Neutrophil (primary cell): ENCODE measurements around the gene FGF6.

Experiments used
- H3K27ac ChIP-seq: fragments of 200-600 bp; sonication (generic); 2 replicates; pipeline ENCODE4 v1.5.1; 2016; ENCODE audit warnings: mild to moderate bottlenecking, moderate library complexity
- H3K27me3 ChIP-seq: fragments of 200-600 bp; sonication (generic); 2 replicates; pipeline ENCODE4 v1.6.0; 2016; ENCODE audit warnings: mild to moderate bottlenecking
- H3K36me3 ChIP-seq: fragments of 200-600 bp; sonication (generic); 2 replicates; pipeline ENCODE4 v1.5.1; 2017
- H3K4me1 ChIP-seq, 2 experiments: fragments of 200-600 bp in 1 of 2; sonication (generic) in 1 of 2; 1 replicate in 1 of 2; 2 replicates in 1 of 2; pipeline versions ENCODE4 v1.5.1 to v1.6.1; 2013 to 2016; ENCODE audit warnings: low read depth in 1 of 2, low read length in 1 of 2, mild to moderate bottlenecking in 1 of 2, moderate library complexity in 1 of 2; ENCODE audit not compliant: control insufficient read depth in 1 of 2, insufficient read depth in 1 of 2
- H3K4me3 ChIP-seq, 2 experiments: fragments of 200-600 bp in 1 of 2; sonication (generic) in 1 of 2; 1 replicate in 1 of 2; 2 replicates in 1 of 2; pipeline ENCODE4 v1.5.1; 2013 to 2016; ENCODE audit warnings: low read depth in 1 of 2, low read length in 1 of 2, mild to moderate bottlenecking in 1 of 2, moderate library complexity in 1 of 2
- H3K9me3 ChIP-seq: fragments of 200-600 bp; sonication (generic); 2 replicates; pipeline ENCODE4 v1.5.1; 2016
- CTCF ChIP-seq: fragments of 200-600 bp; sonication (generic); IDR thresholded peaks from 2 replicates; pipeline ENCODE4 v1.5.1; 2016; ENCODE audit warnings: antibody characterized with exemption

The FGF6 gene

GRCh38 chr12:4445156-4446101 lies at the start of gene FGF6:
Gene FGF6, minus strand, starts transcription at chr12:4445815. Its CDS starts 245 bp downstream, at chr12:4445570.
- Histone ChIP-seq H3K27ac (no peak within 1 kb of the TSS), H3K9me3 (no peaks in the 10 kb centered on the region), H3K36me3 (no peaks in the 10 kb centered on the region), H3K27me3 (peaks cover 4% of the 10 kb centered on the region), H3K4me1 (peaks cover 2 to 3% of the 10 kb centered on the region in 2 experiments), H3K4me3 (no peak within 1 kb of the TSS)
- no peak for TF ChIP-seq CTCF

- TF ChIP-seq CTCF = no peak
- Histone ChIP-seq H3K36me3 (peaks cover 34% of the 10 kb centered on the region), H3K27ac (no peak overlapping the region), H3K4me3 (no peak overlapping the region), H3K9me3 (no peaks in the 10 kb centered on the region), H3K27me3 (no peaks in the 10 kb centered on the region), H3K4me1 (no peaks in the 10 kb centered on the region)
Measured at GRCh38 chr12:4490973-4491372, 45.4 kb upstream of the FGF6 start.

GRCh38 chr12:4489556-4489955 lies 43.9 kb upstream of the FGF6 start:
- H3K36me3 ChIP-seq = peaks cover 25% of the 10 kb centered on the region
- H3K9me3 ChIP-seq = no peaks in the 10 kb centered on the region
- TF ChIP-seq CTCF = no peak
- no peak overlapping the region for H3K4me3 ChIP-seq
- H3K4me1 ChIP-seq = no peaks in the 10 kb centered on the region
- no peaks in the 10 kb centered on the region for H3K27me3 ChIP-seq
- H3K27ac ChIP-seq = no peak overlapping the region

- H3K27me3 ChIP-seq = peaks cover 4% of the 10 kb centered on the region
- H3K4me3 ChIP-seq = no peak overlapping the region
- peaks cover 25% of the 10 kb centered on the region for H3K36me3 ChIP-seq
- no peaks in the 10 kb centered on the region for H3K9me3 ChIP-seq
- no peak for TF ChIP-seq CTCF
- no peak overlapping the region for H3K27ac ChIP-seq
- no peaks in the 10 kb centered on the region for H3K4me1 ChIP-seq
Measured at GRCh38 chr12:4486980-4487379, 41.4 kb upstream of the FGF6 start.

- Histone ChIP-seq H3K36me3 (peaks cover 25% of the 10 kb centered on the region), H3K27me3 (peaks cover 4% of the 10 kb centered on the region), H3K4me3 (no peak overlapping the region), H3K27ac (no peak overlapping the region), H3K4me1 (no peaks in the 10 kb centered on the region), H3K9me3 (no peaks in the 10 kb centered on the region)
- no peak for TF ChIP-seq CTCF
Measured at GRCh38 chr12:4486049-4486699, 40.6 kb upstream of the FGF6 start.
